HEK293 (cell line): ENCODE results near the gene HADHA.

Experiments
- CTCF ChIA-PET: fragments of 350-600 bp; formaldehyde crosslinking; extraction: SDS; loops from one replicate; lab custom pipeline; 2021; ENCODE audit warnings: antibody characterized with exemption; lab: Yijun Ruan, JAX
- POLR2A ChIA-PET: fragments of 300-600 bp; formaldehyde crosslinking; extraction: SDS; loops from one replicate; lab custom pipeline; 2020; ENCODE audit warnings: antibody characterized with exemption, inconsistent platforms; lab: Yijun Ruan, JAX
- H3K27ac ChIP-seq: fragments of 200-500 bp; sonication (Bioruptor generic); 2 replicates; pipeline ENCODE4 v1.5.1; 2014; ENCODE audit warnings: low read depth, low read length, control low read depth, inconsistent platforms; ENCODE audit errors: extremely low read depth
- H3K36me3 ChIP-seq, 2 experiments: fragments of 200-500 bp in 1 of 2; sonication (Bioruptor generic) in 1 of 2; 1 replicate in 1 of 2; 2 replicates in 1 of 2; pipeline ENCODE4 v1.5.1; 2014 to 2017; ENCODE audit warnings: inconsistent platforms in 2 of 2, low read length in 2 of 2; ENCODE audit not compliant: control insufficient read depth in 2 of 2, insufficient read depth in 1 of 2
- H3K4me1 ChIP-seq: fragments of 200-500 bp; sonication (Bioruptor generic); 2 replicates; pipeline ENCODE4 v1.5.1; 2014; ENCODE audit warnings: mild to moderate bottlenecking, low read length, inconsistent platforms; ENCODE audit not compliant: control insufficient read depth, insufficient read depth
- H3K4me3 ChIP-seq: 2 replicates; pipeline ENCODE4 v1.5.1; 2011; ENCODE audit warnings: low read depth, mild to moderate bottlenecking, control low read depth, low read length, moderate library complexity
- H3K9me3 ChIP-seq: fragments of 200-500 bp; sonication (Bioruptor generic); 2 replicates; pipeline ENCODE4 v1.5.1; 2014; ENCODE audit warnings: low read depth, low read length, inconsistent platforms; ENCODE audit not compliant: control insufficient read depth, insufficient read depth
- ATF2 ChIP-seq: fragments of 450-650 bp; formaldehyde crosslinking; IDR thresholded peaks from 2 replicates; pipeline ENCODE4 v1.5.1; 2016; ENCODE audit warnings: missing biosample characterization, missing genetic modification characterization, low read depth
- CTCF ChIP-seq: fragments of 450-650 bp; formaldehyde crosslinking; IDR thresholded peaks from 2 replicates; pipeline ENCODE4 v1.5.1; 2016; ENCODE audit warnings: missing biosample characterization, missing genetic modification characterization
- ZBTB48 ChIP-seq: fragments of 450-650 bp; formaldehyde crosslinking; IDR thresholded peaks from 2 replicates; pipeline ENCODE4 v1.5.1; 2016; ENCODE audit warnings: missing biosample characterization, missing genetic modification characterization
- ZNF121 ChIP-seq: fragments of 450-650 bp; formaldehyde crosslinking; IDR thresholded peaks from 2 replicates; pipeline ENCODE4 v1.5.1; 2016; ENCODE audit warnings: missing biosample characterization, missing genetic modification characterization
- ZNF132 ChIP-seq: fragments of 450-650 bp; formaldehyde crosslinking; IDR thresholded peaks from 2 replicates; pipeline ENCODE4 v1.5.1; 2017; ENCODE audit warnings: missing biosample characterization, missing genetic modification characterization, borderline replicate concordance
- ZNF133 ChIP-seq: fragments of 450-650 bp; formaldehyde crosslinking; IDR thresholded peaks from 2 replicates; pipeline ENCODE4 v1.5.1; 2016; ENCODE audit warnings: missing biosample characterization, missing genetic modification characterization
- ZNF155 ChIP-seq: fragments of 450-650 bp; formaldehyde crosslinking; IDR thresholded peaks from 2 replicates; pipeline ENCODE4 v1.5.1; 2016; ENCODE audit warnings: missing biosample characterization, missing genetic modification characterization
- ZNF280D ChIP-seq: fragments of 450-650 bp; formaldehyde crosslinking; IDR thresholded peaks from 2 replicates; pipeline ENCODE4 v1.5.1; 2016; ENCODE audit warnings: missing biosample characterization, missing genetic modification characterization
- ZNF510 ChIP-seq: fragments of 450-650 bp; formaldehyde crosslinking; IDR thresholded peaks from 2 replicates; pipeline ENCODE4 v1.5.1; 2018; ENCODE audit warnings: mild to moderate bottlenecking, missing genetic modification characterization, missing biosample characterization; ENCODE audit not compliant: insufficient replicate concordance
- ZNF555 ChIP-seq: fragments of 450-650 bp; formaldehyde crosslinking; conservative IDR thresholded peaks from 2 replicates; pipeline ENCODE4 v1.5.1; 2017; ENCODE audit warnings: missing biosample characterization, mild to moderate bottlenecking, missing genetic modification characterization, inconsistent platforms
- ZNF701 ChIP-seq: fragments of 450-650 bp; formaldehyde crosslinking; IDR thresholded peaks from 2 replicates; pipeline ENCODE4 v1.5.1; 2016; ENCODE audit warnings: missing biosample characterization, missing genetic modification characterization
- TF ChIP-seq, protein P1 (sequence below): fragments of 450-650 bp; formaldehyde crosslinking; IDR thresholded peaks from 2 replicates; pipeline ENCODE4 v1.5.1; 2016; ENCODE audit warnings: missing biosample characterization, missing genetic modification characterization
- TF ChIP-seq, protein P2 (sequence below): fragments of 450-650 bp; IDR thresholded peaks from 2 replicates; pipeline ENCODE4 v1.5.1; 2018; ENCODE audit warnings: missing biosample characterization, missing genetic modification characterization
- TF ChIP-seq, protein P3 (sequence below): fragments of 450-650 bp; formaldehyde crosslinking; IDR thresholded peaks from 2 replicates; pipeline ENCODE4 v1.5.1; 2016; ENCODE audit warnings: missing biosample characterization, missing genetic modification characterization
- TF ChIP-seq, protein P4 (sequence below): fragments of 450-650 bp; formaldehyde crosslinking; IDR thresholded peaks from 2 replicates; pipeline ENCODE4 v1.5.1; 2016; ENCODE audit warnings: missing biosample characterization, missing genetic modification characterization
- TF ChIP-seq, protein P5 (sequence below): fragments of 450-650 bp; formaldehyde crosslinking; IDR thresholded peaks from 2 replicates; pipeline ENCODE4 v1.5.1; 2017; ENCODE audit warnings: missing biosample characterization, missing genetic modification characterization

The HADHA gene

GRCh38 chr2:26274058-26274613 is 29.7 kb upstream of the HADHA start (continued):
- TF ChIP-seq, protein P1, sequence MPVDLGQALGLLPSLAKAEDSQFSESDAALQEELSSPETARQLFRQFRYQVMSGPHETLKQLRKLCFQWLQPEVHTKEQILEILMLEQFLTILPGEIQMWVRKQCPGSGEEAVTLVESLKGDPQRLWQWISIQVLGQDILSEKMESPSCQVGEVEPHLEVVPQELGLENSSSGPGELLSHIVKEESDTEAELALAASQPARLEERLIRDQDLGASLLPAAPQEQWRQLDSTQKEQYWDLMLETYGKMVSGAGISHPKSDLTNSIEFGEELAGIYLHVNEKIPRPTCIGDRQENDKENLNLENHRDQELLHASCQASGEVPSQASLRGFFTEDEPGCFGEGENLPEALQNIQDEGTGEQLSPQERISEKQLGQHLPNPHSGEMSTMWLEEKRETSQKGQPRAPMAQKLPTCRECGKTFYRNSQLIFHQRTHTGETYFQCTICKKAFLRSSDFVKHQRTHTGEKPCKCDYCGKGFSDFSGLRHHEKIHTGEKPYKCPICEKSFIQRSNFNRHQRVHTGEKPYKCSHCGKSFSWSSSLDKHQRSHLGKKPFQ (tag by site-specific recombination) = no peak
- no peak for TF ChIP-seq ZNF155 (tag by site-specific recombination)
- TF ChIP-seq ZNF280D (tag by site-specific recombination) = no peak
- no peak for TF ChIP-seq CTCF (tag by site-specific recombination)
- no peak for TF ChIP-seq ZNF132
- TF ChIP-seq ZNF133 = no peak
- no peak for TF ChIP-seq ZNF555 (tag by site-specific recombination)
- TF ChIP-seq, protein P2, sequence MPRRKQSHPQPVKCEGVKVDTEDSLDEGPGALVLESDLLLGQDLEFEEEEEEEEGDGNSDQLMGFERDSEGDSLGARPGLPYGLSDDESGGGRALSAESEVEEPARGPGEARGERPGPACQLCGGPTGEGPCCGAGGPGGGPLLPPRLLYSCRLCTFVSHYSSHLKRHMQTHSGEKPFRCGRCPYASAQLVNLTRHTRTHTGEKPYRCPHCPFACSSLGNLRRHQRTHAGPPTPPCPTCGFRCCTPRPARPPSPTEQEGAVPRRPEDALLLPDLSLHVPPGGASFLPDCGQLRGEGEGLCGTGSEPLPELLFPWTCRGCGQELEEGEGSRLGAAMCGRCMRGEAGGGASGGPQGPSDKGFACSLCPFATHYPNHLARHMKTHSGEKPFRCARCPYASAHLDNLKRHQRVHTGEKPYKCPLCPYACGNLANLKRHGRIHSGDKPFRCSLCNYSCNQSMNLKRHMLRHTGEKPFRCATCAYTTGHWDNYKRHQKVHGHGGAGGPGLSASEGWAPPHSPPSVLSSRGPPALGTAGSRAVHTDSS (tag by site-specific recombination) = no peak
- TF ChIP-seq ZBTB48 (tag by site-specific recombination) = no peak
- TF ChIP-seq ZNF701 (tag by site-specific recombination) = no peak
- no peak for TF ChIP-seq ZNF510
- TF ChIP-seq, protein P3, sequence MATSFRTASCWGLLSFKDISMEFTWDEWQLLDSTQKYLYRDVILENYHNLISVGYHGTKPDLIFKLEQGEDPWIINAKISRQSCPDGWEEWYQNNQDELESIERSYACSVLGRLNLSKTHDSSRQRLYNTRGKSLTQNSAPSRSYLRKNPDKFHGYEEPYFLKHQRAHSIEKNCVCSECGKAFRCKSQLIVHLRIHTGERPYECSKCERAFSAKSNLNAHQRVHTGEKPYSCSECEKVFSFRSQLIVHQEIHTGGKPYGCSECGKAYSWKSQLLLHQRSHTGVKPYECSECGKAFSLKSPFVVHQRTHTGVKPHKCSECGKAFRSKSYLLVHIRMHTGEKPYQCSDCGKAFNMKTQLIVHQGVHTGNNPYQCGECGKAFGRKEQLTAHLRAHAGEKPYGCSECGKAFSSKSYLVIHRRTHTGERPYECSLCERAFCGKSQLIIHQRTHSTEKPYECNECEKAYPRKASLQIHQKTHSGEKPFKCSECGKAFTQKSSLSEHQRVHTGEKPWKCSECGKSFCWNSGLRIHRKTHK (tag by site-specific recombination) = no peak
- TF ChIP-seq ZNF121 (tag by site-specific recombination) = no peak
- TF ChIP-seq, protein P4, sequence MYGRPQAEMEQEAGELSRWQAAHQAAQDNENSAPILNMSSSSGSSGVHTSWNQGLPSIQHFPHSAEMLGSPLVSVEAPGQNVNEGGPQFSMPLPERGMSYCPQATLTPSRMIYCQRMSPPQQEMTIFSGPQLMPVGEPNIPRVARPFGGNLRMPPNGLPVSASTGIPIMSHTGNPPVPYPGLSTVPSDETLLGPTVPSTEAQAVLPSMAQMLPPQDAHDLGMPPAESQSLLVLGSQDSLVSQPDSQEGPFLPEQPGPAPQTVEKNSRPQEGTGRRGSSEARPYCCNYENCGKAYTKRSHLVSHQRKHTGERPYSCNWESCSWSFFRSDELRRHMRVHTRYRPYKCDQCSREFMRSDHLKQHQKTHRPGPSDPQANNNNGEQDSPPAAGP (tag by site-specific recombination) = no peak

GRCh38 chr2:26273501-26273900 is 29.1 kb upstream of the HADHA start:
- ChIA-PET POLR2A (no interaction called here), CTCF (no interaction called here)
- no peaks in the 10 kb centered on the region for H3K9me3 ChIP-seq
- TF ChIP-seq, protein P5, sequence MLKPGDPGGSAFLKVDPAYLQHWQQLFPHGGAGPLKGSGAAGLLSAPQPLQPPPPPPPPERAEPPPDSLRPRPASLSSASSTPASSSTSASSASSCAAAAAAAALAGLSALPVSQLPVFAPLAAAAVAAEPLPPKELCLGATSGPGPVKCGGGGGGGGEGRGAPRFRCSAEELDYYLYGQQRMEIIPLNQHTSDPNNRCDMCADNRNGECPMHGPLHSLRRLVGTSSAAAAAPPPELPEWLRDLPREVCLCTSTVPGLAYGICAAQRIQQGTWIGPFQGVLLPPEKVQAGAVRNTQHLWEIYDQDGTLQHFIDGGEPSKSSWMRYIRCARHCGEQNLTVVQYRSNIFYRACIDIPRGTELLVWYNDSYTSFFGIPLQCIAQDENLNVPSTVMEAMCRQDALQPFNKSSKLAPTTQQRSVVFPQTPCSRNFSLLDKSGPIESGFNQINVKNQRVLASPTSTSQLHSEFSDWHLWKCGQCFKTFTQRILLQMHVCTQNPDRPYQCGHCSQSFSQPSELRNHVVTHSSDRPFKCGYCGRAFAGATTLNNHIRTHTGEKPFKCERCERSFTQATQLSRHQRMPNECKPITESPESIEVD (tag by site-specific recombination) = peak; percentile 65; the same call in 1 of the 2 replicates
- no peak for TF ChIP-seq ATF2 (tag by site-specific recombination)
- TF ChIP-seq, all 188 proteins: peak for 1
- Histone ChIP-seq H3K27ac (no peak overlapping the region), H3K36me3 (peaks cover 6 to 29% of the 10 kb centered on the region in 2 experiments; a peak in 2 of 3 replicates), H3K4me1 (peaks cover 12% of the 10 kb centered on the region), H3K4me3 (no peak overlapping the region)
